Effector memory CD8-positive, alpha-beta T cell (primary cell): ENCODE data around the gene CACNA2D3.
"Not testable (repeated sequence)": the region's sequence is repeated elsewhere in the genome, so short reads cannot be mapped to it uniquely, and the experiment has no call there.

Experiments
- ATAC-seq: fragments of 150-1000 bp; cut with Tn5 transposase; replicated peaks from 2 replicates; pipeline ENCODE4 v1.10.0; 2021; ENCODE audit warnings: mild to moderate bottlenecking, moderate library complexity
- DNase-seq, 3 experiments: peaks; one replicate each; pipeline ENCODE4 v3.0.0; 2021
- H3K27ac Mint-ChIP-seq, 2 donors: one replicate each; pipeline ENCODE4 v1.8.0; 2022; ENCODE audit warnings: mild to moderate bottlenecking in 2 of 2, mixed read lengths in 2 of 2, moderate library complexity in 2 of 2
- H3K27me3 Mint-ChIP-seq, 2 donors: one replicate each; pipeline ENCODE4 v1.8.0; 2022; ENCODE audit warnings: mixed read lengths in 2 of 2
- H3K36me3 Mint-ChIP-seq: one replicate; pipeline ENCODE4 v1.8.0; 2022; ENCODE audit warnings: mild to moderate bottlenecking, moderate library complexity, mixed read lengths; ENCODE audit not compliant: insufficient read depth
- H3K4me1 Mint-ChIP-seq, 2 donors: one replicate each; pipeline ENCODE4 v1.8.0; 2022; ENCODE audit warnings: low read depth in 2 of 2, mixed read lengths in 2 of 2
- H3K4me3 Mint-ChIP-seq, 2 donors: one replicate each; pipeline ENCODE4 v1.8.0; 2022; ENCODE audit warnings: mild to moderate bottlenecking in 2 of 2, mixed read lengths in 2 of 2, moderate library complexity in 2 of 2
- H3K9me3 Mint-ChIP-seq, 2 donors: one replicate each; pipeline ENCODE4 v1.8.0; 2022; ENCODE audit warnings: mixed read lengths in 2 of 2

The CACNA2D3 gene

GRCh38 chr3:54628888-54629441 lies 506.6 kb downstream of the CACNA2D3 start:
- no peaks in the 10 kb centered on the region for H3K36me3 Mint-ChIP-seq
- no peak overlapping the region for H3K27ac Mint-ChIP-seq

GRCh38 chr3:54630101-54630623 lies 507.8 kb downstream of the CACNA2D3 start:
- H3K4me3 Mint-ChIP-seq, result no peak overlapping the region
- ATAC-seq (no peak), DNase-seq (no peak)
- no peaks in the 10 kb centered on the region for H3K4me1 Mint-ChIP-seq
- no peaks in the 10 kb centered on the region for H3K36me3 Mint-ChIP-seq
- H3K27me3 Mint-ChIP-seq, result no peaks in the 10 kb centered on the region
- peaks cover 12% of the 10 kb centered on the region in 2 donors for H3K9me3 Mint-ChIP-seq
- H3K27ac Mint-ChIP-seq, result no peak overlapping the region

More at GRCh38 chr3:54628888-54629441, 506.6 kb downstream of the CACNA2D3 start:
- peaks cover 12% of the 10 kb centered on the region in 2 donors for H3K9me3 Mint-ChIP-seq
- no peaks in the 10 kb centered on the region for H3K4me1 Mint-ChIP-seq
- ATAC-seq (no peak), DNase-seq (no peak)
- no peaks in the 10 kb centered on the region for H3K27me3 Mint-ChIP-seq
- H3K4me3 Mint-ChIP-seq, result no peak overlapping the region

- not testable (repeated sequence) for H3K4me1 Mint-ChIP-seq, H3K27me3 Mint-ChIP-seq, ATAC-seq, DNase-seq, H3K4me3 Mint-ChIP-seq, H3K36me3 Mint-ChIP-seq, H3K27ac Mint-ChIP-seq
- H3K9me3 Mint-ChIP-seq, result peaks cover 12% of the 10 kb centered on the region in 2 donors
Measured at GRCh38 chr3:54631001-54631400, 508.6 kb downstream of the CACNA2D3 start.

- no peak for DNase-seq
Measured at GRCh38 chr3:54631516-54632325, 509.4 kb downstream of the CACNA2D3 start.

GRCh38 chr3:54632326-54632665 lies 509.9 kb downstream of the CACNA2D3 start:
- no peak overlapping the region for H3K27ac Mint-ChIP-seq
- no peak overlapping the region for H3K4me3 Mint-ChIP-seq
- H3K9me3 Mint-ChIP-seq, result peaks cover 7 to 12% of the 10 kb centered on the region in 2 donors
- H3K27me3 Mint-ChIP-seq, result no peaks in the 10 kb centered on the region
- DNase-seq (no peak), ATAC-seq (no peak)
- H3K36me3 Mint-ChIP-seq, result no peaks in the 10 kb centered on the region
- H3K4me1 Mint-ChIP-seq, result no peaks in the 10 kb centered on the region

More at GRCh38 chr3:54631516-54632325, 509.4 kb downstream of the CACNA2D3 start:
- Mint-ChIP-seq H3K27me3 (no peaks in the 10 kb centered on the region), H3K4me3 (no peak overlapping the region), H3K4me1 (no peaks in the 10 kb centered on the region), H3K27ac (no peak overlapping the region), H3K9me3 (peaks cover 12% of the 10 kb centered on the region in 2 donors), H3K36me3 (no peaks in the 10 kb centered on the region)
- ATAC-seq, result no peak

GRCh38 chr3:54632834-54633233 lies 510.5 kb downstream of the CACNA2D3 start:
- Mint-ChIP-seq H3K4me3 (no peak overlapping the region), H3K36me3 (no peaks in the 10 kb centered on the region), H3K9me3 (peaks cover 5 to 12% of the 10 kb centered on the region in 2 donors), H3K27ac (no peak overlapping the region), H3K4me1 (no peaks in the 10 kb centered on the region), H3K27me3 (no peaks in the 10 kb centered on the region)
- ATAC-seq, result no peak
- DNase-seq, result no peak

- no peaks in the 10 kb centered on the region for H3K4me1 Mint-ChIP-seq
- no peak overlapping the region for H3K27ac Mint-ChIP-seq
- H3K36me3 Mint-ChIP-seq, result no peaks in the 10 kb centered on the region
- no peaks in the 10 kb centered on the region for H3K27me3 Mint-ChIP-seq
- no peak for DNase-seq
- ATAC-seq, result no peak
- H3K4me3 Mint-ChIP-seq, result no peak overlapping the region
- H3K9me3 Mint-ChIP-seq, result peaks cover 6 to 9% of the 10 kb centered on the region in 2 donors
Measured at GRCh38 chr3:54633444-54634121, 511.2 kb downstream of the CACNA2D3 start.

GRCh38 chr3:54634122-54634469 lies 511.7 kb downstream of the CACNA2D3 start:
- H3K36me3 Mint-ChIP-seq, result no peaks in the 10 kb centered on the region
- no peak for DNase-seq
- no peak overlapping the region for H3K4me3 Mint-ChIP-seq
- H3K4me1 Mint-ChIP-seq, result no peaks in the 10 kb centered on the region
- no peak overlapping the region for H3K27ac Mint-ChIP-seq
- no peaks in the 10 kb centered on the region for H3K27me3 Mint-ChIP-seq
- no peak for ATAC-seq
- peaks cover 10 to 11% of the 10 kb centered on the region in 2 donors for H3K9me3 Mint-ChIP-seq

GRCh38 chr3:54639790-54640372 lies 517.5 kb downstream of the CACNA2D3 start:
- H3K4me3 Mint-ChIP-seq, H3K36me3 Mint-ChIP-seq, ATAC-seq, DNase-seq, H3K27ac Mint-ChIP-seq, H3K4me1 Mint-ChIP-seq, H3K27me3 Mint-ChIP-seq: not testable (repeated sequence)
- H3K9me3 Mint-ChIP-seq, result peaks cover 3 to 16% of the 10 kb centered on the region in 2 donors

- no peak overlapping the region for H3K4me3 Mint-ChIP-seq
Measured at GRCh38 chr3:54641226-54642014, 519.1 kb downstream of the CACNA2D3 start.

GRCh38 chr3:54642147-54642546 lies 519.8 kb downstream of the CACNA2D3 start:
- Mint-ChIP-seq H3K9me3 (peaks cover 4 to 22% of the 10 kb centered on the region in 2 donors), H3K4me3 (no peak overlapping the region), H3K36me3 (no peaks in the 10 kb centered on the region), H3K4me1 (no peaks in the 10 kb centered on the region), H3K27ac (no peak overlapping the region), H3K27me3 (peaks cover 0 to 6% of the 10 kb centered on the region in 2 donors)
- ATAC-seq, result no peak
- no peak for DNase-seq

More at GRCh38 chr3:54641226-54642014, 519.1 kb downstream of the CACNA2D3 start:
- Mint-ChIP-seq H3K36me3 (no peaks in the 10 kb centered on the region), H3K9me3 (peaks cover 4 to 21% of the 10 kb centered on the region in 2 donors), H3K4me1 (no peaks in the 10 kb centered on the region), H3K27me3 (peaks cover 0 to 6% of the 10 kb centered on the region in 2 donors), H3K27ac (no peak overlapping the region)
- no peak for ATAC-seq
- no peak for DNase-seq

GRCh38 chr3:54647721-54648120 lies 525.4 kb downstream of the CACNA2D3 start:
- Mint-ChIP-seq H3K27ac (no peak overlapping the region), H3K4me3 (no peak overlapping the region), H3K9me3 (peaks cover 4 to 12% of the 10 kb centered on the region in 2 donors), H3K4me1 (no peaks in the 10 kb centered on the region), H3K27me3 (no peaks in the 10 kb centered on the region), H3K36me3 (no peaks in the 10 kb centered on the region)
- DNase-seq (no peak), ATAC-seq (no peak)

GRCh38 chr3:54649551-54649950 lies 527.2 kb downstream of the CACNA2D3 start:
- H3K27me3 Mint-ChIP-seq, result no peaks in the 10 kb centered on the region
- no peak for DNase-seq
- no peak overlapping the region for H3K4me3 Mint-ChIP-seq
- H3K27ac Mint-ChIP-seq, result no peak overlapping the region
- H3K4me1 Mint-ChIP-seq, result no peaks in the 10 kb centered on the region
- H3K36me3 Mint-ChIP-seq, result no peaks in the 10 kb centered on the region
- ATAC-seq, result no peak
- peaks cover 4 to 12% of the 10 kb centered on the region in 2 donors for H3K9me3 Mint-ChIP-seq
